ENCODE results near the gene NUMB.

Gene NUMB

DNA sequence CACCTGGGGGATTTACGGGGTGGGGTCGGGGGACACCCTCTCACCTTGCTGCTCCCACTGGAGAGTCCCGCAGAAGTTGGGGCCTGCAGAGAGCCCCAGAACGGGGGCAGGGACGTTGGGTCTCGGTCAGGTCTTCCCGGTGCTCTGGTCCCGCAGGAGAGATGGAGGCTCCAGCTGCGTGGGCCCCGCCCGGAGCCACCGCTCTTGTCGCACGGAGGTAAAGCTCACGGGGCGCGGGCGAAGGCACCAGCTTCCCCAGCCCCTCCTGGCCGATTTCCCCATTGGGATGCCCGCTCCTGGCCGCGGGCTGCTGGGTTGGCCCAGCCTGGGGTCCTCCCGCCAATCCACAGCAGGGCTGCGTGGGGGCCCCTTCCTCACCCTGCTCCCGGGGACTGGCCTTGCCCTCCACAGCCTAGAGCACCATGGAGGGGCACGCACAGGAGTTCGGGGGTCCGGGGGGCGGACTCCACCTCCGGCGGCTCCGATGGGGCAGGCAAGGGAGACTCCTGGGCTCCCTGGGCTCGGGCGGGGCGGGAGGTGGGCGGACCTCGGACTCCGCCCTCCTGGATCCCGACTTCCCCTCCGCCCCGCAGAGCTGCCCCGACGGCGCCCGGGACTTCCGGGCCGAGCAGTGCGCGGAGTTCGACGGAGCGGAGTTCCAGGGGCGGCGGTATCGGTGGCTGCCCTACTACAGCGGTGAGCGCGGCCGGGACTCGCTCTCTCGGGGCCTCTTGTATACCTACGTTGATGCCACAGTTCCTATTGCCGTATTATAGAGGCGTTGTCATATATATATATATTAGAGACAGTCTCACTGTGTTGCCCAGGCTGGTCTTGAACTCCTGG lies 212.6 kb downstream of the NUMB start:
- no peak for DNase-seq (ENCODE audit: low spot score)

DNA sequence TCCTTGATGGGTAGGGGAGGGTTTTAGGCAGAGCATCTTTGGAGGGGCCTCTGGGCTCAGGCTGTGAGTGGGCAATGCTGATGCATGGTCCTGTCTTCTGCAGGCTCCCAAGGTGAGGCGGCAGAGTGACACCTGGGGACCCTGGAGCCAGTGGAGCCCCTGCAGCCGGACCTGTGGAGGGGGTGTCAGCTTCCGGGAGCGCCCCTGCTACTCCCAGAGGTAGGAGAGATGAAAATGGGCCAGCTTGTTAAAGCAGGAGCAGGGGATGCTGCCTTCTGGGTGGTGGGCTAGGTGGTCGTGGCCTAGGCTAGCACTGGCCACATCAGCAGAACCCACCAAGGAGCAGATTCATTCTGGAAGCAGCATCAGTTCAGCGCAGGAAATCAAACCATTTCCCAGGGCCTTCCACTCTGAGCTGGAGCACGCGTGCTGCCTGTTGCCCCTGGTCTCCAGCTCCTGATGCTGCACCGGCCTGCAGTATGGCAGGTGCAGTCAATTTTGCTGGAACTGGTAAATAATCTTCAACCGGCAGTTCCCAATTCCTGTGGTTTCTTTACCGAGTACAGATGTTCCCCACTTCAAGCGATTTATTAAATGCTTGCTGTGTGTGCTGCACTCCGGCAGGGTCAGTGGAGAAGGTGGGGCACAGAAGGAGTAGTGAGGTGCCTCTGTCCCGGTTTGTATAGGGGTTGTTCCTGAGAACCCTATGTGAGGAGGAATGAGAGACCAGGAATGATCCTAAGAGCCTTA lies 213.6 kb downstream of the NUMB start:
- no peak for DNase-seq (ENCODE audit: low spot score)

DNA sequence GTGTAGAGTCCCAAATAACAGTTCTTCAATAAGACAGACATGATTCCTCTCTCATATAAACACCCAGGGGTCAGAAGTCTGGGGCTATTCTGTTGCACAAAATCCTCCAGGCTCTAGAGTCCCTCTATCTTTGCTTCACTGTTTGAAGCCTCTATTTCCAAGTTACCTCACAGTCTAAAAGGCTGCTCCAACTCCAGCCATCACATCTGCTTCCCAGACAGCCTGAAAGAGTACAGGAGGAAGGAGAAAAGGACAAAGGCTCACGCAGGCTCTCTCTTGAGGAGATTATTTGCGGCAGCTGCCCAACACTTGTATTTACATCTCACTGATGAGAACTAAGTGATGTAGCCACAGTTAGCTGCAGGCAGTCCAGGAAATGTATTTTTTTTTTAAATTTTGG lies 214.6 kb downstream of the NUMB start:
- no peak for DNase-seq (ENCODE audit: low spot score)

DNA sequence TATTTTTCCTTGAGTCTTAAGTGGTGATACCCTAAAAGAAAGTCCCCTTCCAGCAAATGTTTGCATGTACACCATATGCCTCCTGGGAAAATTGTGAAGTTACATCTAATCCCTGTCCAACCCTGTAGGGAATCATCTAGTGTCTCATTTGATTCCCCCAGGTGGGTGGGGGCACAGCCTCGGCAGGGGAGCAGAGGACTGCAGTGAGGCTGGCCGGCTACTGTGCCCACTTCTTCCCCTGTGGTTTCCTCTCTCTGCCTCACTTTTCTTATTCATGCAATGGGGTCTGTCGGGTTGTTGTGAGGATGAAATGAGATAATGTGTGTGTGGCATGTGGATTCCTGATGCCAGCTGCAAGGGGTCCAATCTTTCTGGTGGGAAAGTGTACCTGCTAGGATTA lies 215.0 kb downstream of the NUMB start:
- no peak for DNase-seq (ENCODE audit: low spot score)

DNA sequence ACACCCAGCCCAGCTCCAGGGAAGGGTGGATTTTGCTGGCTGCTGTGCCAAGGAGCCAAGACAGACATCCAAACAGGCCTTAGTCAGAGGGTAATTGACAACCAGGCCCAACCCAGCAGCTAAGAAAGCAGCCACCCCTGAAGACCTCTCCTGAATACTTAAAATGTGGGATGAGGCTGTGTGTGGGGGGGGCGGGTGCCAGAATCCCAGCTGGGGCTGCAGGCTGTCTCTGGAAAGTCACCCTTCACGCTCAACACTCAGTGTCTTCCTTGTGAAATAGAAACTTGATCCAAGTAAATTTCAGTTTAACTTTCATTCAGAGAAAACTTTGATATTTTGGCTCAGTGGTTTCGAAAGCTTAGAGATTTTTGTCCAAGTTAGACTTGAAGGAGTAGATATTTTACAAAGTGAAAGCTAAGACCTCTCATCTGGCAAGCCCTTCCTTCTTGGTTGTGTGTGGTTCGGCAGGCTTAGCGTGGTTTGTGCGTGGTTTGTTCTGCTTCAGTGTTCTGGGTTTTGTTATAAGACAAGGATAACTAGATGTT lies 215.9 kb downstream of the NUMB start:
- DNase-seq (ENCODE audit: low spot score): no peak

DNA sequence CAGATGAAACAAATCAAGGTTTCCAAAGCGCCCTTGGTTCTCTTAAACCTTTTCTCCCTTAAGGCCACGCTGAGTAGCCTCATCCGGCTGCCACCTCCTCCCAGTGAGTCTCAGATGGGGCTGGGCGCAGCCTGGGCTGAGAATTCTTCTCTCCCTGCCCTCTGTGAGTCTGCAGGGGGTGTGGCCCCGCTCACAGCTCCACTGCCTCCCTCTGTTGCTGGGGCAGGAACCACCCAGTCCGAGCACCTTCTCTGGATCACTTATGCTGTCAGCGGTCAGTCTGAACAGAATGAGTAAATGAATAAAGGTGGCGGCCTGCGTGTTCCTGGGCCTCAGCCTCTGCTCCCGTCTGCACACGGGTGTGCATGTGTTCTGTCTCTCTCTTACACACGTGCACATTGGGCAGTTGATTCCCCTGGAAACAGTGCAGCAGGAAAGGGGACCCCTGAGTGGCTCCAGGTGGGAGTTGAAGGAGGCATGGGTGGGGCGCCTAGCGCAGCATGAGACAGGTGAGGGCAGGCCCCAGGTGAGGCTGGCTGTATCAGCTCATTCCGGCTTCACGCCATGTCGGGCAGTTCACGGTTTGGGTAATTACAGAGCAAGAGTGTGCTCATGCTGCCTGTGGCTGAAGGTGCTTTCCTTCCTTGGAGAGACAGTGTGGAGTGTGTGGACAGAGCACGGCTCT lies 216.7 kb downstream of the NUMB start:
- no peak for DNase-seq (ENCODE audit: low spot score)

DNA sequence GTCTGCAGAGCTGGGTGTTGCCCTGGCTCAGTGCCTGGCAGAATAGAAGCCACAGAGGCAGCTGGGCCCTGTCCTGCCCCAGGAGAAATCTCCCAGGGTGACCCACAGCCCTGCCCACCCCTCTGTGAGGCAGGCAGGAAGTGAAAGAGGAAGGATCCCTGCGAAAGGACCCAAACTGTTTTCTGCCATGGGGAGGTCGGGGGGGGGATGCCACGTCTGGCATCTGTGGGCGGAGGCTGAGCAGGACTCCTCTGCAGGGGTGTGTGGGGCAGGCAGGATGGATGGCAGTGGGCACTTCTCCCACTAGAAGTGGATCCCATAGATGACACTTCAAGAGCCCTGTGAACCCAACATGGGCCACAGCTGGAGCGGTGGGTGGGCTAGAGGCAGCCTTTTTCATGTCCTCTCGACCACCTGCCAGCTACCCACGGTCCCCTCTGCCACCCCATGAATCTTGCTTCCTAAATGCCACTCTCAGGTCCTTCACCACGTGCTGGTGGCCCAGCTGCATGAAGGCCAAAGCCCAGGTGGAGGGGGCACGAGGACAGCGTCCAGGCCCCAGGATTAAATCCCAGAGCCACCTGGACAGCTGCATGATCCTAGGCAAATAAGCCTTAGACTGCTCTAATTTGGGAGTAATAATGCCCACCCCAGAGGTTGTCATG lies 217.4 kb downstream of the NUMB start:
- no peak for DNase-seq (ENCODE audit: low spot score)

DNA sequence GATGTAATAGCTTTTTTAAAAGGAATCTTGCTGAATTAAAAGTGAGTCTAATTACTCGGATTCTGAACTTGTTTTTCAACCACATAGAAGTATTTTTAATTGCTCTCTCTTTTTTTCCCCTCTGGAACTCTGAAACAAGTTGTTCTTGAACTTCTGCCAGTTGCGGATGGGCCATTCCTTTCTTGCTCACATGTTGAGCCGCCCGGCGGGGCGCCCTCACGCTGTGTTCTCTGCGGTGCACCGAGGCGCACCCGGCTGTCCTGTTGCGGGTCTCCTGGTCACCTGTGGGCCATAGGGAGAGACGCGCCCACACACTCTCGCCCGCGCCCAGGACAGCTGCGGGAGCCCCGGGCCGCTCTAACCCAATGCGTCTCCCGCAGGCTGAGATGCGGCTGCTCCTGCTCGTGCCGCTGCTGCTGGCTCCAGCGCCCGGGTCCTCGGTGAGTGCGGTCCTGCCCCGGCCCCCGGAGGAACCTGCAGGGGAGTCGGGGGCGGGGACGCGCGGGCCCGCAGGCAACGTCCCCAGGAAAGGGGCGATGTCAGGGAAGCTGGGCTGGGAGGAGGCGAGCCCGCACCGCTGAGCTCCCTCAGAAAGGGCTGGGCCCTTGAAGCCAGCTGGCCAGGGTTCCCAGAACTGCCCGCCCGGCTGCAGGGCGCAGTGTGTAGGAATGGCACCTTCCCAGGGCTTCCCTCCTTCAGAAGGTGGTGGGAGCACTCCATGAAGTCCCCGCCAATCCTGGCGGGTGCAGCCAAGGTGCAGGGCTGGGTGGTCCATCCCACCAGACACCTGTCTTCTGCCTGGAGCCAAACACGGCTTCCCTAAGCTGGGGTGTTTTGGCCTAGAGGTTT lies 218.7 kb downstream of the NUMB start:
- DNase-seq (ENCODE audit: low spot score): peak; percentile 69

DNA sequence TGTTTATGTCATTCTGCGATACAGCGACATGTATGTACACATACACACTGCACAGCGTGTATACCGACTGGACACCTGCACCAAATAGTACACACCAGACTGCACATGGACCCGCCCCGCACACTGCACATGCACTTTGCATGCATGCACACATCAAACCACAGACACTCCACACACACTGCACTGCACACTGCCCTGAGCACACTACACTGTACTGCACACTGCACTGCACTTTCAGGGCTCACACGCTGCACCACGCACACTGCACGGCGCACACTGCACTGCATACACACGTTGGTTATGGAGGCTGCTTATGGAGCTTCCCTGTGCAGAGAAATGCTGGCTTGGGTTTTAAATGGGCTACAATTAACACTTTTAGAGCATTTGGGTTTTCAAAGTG lies 219.4 kb downstream of the NUMB start:
- peak; percentile 45 for DNase-seq (ENCODE audit: low spot score)

DNA sequence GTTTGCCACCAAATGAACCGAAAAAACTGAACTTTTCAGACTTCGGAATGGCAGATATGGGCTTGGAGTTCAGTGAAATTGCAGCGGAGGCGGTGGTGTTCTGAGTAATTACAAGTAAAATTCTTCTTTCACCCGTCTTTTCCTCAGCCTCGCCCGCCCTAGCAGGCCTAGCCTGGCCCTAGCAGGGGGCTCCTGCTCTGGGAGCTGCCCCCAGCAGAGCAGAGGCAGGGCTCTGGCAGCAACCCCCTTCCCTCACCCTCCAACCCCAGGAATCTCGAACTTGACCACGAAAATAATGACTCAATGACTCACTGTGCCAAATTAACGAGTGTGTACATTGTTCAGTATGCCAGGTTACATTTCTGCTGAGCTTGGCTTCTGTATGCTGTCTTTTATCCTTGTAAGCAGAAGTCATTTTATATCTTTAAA lies 219.9 kb downstream of the NUMB start:
- no peak for DNase-seq (ENCODE audit: low spot score)

DNA sequence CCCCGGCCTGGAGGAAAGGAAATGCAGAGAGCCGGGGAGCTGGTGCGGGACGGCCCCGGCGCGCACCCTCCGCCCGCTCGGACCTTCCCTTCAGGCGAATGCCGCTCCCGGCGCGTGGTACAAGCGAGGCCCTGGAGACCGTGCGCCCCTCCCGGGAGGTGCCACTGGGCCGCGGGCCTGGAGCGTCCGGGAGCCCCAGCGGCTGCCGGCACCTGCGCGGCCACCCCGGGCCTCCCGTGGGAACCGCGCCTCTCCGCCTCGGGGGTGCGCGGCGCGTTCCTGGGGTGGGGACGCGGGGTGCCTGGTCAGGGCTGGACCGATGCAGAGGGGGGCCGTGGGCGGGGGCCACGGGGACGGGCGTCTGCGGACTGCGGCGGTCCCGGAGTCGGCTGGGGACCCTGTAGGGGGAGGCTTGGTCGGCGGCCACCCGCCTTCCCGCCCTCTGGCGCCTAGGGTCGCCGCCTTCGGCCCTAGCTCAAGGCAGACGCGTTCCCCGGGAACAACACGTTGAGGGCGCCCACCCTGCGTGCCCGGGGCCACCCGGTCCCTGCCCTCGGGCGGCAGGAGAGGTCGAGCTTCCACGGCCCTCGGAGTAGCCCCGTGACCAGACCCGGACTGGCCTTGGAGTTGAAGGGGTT lies 220.4 kb downstream of the NUMB start:
- peak; percentile 70 for DNase-seq (ENCODE audit: low spot score)

DNA sequence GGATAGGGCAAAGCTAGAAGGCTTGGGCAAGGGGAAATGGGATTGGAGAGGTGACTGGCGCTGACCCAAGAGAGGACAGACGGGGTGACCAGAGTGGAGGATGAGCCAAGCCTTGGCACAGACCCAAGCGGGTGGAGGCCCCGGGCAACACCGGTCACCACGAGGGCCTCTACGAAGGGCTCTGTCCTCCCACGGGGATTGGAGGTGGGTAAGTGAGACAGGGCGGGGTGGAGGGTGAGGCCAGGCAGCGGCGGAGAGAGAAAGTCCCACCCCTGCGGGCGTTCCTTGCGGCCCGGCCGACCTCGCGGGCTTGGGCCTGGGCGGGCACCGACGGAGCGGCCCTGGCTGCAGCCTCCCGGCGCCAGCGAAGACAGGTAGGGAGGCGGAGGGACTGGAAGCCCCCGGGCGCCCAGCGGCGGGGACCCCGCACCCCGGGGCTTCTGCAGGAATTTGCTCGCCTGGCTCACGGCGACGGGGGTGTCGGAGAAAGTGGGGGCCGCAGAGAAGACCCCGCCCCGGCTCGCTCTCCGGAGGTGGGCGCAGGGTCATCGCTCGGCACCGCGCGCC lies 221.0 kb downstream of the NUMB start, which contains the start of gene PAPLN:
TSS of gene PAPLN (plus strand) at position 288 of the 567 bp plus-strand sequence. CDS start 2,273 bp downstream, outside the sequence.
- DNase-seq (ENCODE audit: low spot score): no peak

DNA sequence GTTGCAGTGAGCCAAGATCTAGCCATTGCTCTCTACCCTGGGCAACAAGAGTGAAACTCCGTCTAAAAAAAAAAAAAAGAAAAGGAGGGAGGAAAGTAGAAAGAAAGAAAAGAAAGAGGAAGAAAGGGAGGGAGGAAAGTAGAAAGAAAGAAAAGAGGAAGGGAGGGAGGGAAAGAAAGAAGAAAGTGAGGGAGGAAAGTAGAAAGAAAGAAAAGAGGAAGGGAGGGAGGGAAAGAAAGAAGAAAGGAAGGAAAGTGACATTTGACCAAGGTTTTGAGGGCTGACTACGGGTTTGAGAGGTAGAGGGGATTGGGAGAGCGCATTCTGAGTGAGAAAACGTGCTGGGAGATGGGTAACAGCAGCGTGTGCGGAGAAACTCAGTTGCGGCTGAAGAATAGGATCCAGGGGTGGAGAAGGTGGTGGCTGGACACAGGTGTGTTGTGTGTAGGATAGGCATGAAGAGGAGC lies 221.6 kb downstream of the NUMB start:
- DNase-seq (ENCODE audit: low spot score): no peak

DNA sequence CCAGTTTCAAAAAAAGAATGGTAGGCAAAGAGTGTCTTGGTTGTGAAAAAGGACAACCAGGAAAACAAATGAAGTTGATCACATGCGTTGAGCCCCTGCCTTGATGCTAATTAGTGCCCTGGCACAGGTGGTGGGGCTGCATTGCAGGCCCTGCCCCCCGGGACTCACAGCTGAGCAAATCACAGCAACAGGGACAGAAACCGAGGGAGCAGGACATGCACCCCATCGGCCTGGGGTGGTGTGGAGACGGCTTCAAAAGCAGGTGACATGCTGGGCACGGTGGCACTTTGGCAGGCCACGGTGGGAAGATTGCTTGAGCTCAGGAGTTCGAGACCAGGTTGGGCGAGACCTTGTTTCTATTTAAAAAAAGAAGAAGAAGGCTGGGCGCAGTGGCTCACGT lies 222.2 kb downstream of the NUMB start:
- DNase-seq (ENCODE audit: low spot score): peak; percentile 55

DNA sequence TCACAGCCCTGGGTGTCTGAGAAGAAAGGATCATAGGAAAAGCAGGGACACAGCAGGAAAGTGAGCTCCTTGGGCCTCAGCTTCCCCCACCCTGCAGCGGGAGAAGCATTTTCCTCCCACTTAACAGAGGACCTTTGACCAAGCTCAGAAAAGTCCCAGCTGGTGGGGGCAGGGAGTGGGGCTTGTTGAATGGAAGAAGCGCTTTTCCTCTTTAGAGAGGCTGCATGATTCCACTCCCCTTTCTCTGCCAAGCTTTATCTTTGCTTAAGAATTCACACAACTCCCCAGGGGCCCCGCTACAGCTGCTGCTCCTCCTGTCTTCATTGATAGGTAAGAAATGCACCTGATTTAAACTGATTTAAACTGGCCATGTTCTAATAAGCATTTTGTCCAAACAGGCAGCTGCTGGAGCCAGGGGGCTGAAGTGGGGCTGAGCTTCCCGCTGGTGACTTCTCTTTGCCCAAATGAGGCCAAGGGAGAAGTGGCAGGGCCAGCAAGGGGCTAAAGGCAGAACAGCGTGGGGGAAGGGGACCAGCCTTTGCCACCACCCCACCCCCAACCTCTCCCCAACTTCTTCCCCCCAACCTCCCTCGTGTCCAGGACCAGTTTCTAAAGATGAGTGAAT lies 222.7 kb downstream of the NUMB start:
- peak; percentile 71 for DNase-seq (ENCODE audit: low spot score)

DNA sequence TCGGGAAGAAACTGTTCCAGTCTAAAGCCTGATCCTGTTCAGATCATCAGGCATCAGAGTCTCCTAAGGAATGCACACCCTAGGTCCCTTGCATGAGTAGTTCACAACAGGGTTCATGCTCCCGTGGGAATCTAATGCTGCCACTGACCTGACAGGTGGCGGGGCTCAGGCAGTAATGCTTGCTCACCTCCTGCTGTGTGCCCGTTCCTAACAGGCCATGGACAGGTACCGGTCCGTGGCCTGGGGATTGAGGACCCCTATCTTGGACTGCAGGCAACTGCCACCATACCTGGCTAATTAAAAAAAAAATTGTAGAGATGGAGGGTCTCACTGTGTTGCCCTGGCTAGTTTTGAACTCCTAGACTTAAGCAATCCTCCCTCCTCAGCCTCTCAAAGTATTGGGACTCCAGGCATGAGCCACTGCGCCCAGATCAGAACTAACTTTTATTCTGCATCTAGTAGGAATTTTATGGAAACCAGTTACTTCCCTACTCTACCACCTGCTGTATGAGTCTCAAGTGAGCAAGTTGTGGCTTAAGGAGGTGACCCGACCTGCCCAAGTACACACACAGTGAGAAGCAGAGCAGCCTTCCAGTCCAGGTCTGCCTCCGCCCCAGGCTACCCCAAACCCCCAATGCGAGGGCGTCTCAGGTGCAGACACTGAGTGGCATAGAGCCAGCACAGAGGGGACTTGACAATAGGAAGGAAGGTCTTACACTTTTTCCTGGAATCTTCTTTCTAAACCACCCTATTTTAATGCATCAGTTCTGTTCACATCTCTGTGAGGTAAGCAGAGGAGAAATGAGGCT lies 223.6 kb downstream of the NUMB start:
- peak; percentile 46 for DNase-seq (ENCODE audit: low spot score)

DNA sequence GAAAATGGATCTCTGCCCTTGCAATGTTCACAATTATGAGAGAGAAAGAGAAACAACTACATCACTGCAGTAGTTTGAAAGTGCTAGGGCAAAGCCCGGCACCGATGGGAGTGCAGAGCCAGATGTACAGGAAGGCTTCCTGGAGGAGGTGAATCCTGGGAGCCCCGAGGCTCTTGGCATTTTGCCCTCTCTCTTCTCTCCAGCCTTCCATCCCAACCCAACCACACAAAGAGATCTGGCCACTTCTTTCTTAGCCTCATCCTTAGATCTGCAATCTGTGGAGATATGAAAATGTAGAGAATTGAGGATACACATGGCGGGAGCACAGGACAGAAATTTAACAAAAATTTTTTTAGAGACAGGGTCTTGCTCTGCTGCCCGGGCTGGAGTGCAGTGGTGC lies 224.3 kb downstream of the NUMB start:
- no peak for DNase-seq (ENCODE audit: low spot score)

DNA sequence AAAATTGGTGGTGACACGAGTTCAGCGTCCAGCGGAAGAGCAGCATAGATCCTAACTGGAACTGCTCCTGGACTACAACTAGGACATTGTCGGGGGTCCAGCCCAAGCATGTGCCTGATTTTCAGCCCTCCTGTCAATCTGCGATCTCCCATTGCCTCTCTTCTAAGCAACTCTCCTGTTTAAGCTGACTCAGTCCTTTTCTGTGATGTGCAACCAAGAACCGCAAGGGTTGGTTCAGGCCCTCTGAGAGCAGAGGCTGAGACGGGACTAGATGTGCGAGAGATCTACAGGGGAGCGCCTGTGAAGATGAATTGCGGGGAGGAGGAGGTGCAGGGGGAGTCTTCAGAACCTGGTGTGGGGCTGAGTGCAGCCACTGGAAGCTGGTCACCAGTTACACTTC lies 224.8 kb downstream of the NUMB start:
- peak; percentile 40 for DNase-seq (ENCODE audit: low spot score)

DNA sequence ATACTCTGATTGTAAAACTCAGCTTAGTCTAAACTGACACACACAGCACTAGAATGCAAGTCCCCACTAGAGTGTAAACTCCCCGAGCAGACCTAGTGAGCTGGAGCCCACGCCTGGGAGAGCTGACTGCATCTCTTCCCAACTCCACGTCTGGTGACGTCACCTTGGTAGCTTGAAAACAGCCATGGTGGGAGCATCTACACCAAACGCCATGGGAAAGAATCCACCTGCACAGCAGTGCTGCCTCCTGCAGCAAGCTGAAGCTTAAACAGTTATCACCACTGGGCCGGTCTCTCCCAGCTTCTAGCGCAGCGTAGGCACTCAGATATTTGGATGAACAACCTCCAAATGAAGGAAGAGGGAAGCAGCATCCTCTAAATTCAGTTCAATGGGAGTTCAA lies 225.4 kb downstream of the NUMB start:
- peak; percentile 42 for DNase-seq (ENCODE audit: low spot score)

Data from ecto neural progenitor cell (in vitro differentiated cells).